Activated naive CD8-positive, alpha-beta T cell treated with anti-CD3 and anti-CD28 coated beads, Interleukin-2, amount 10 ng/mL, durations not matched to agents 7 days and 5 days (primary cell): ENCODE measurements around the gene USP32. TPM values are rescaled to one million over a fixed set of nuclear protein-coding genes. Genes with fewer than 3 reads are reported as not detected.
"Not testable (repeated sequence)": the region's sequence is repeated elsewhere in the genome, so short reads cannot be mapped to it uniquely, and the experiment has no call there.

Experiments used
- ATAC-seq: fragments of 150-1000 bp; cut with Tn5 transposase; one replicate; pipeline ENCODE4 v1.10.0; 2021; ENCODE audit warnings: low read depth, moderate library complexity
- POLR2A ChIA-PET: fragments of 350-600 bp; sonication (Branson Sonifier 250); formaldehyde crosslinking; loops from one replicate; lab custom pipeline; 2021; ENCODE audit warnings: antibody characterized with exemption; lab: Charles Lee
- DNase-seq: peaks from one replicate; pipeline ENCODE4 v3.0.0; 2021
- H3K27ac Mint-ChIP-seq: one replicate; pipeline ENCODE4 v1.8.0; 2022; ENCODE audit warnings: mild to moderate bottlenecking, mixed read lengths
- H3K27me3 Mint-ChIP-seq: one replicate; pipeline ENCODE4 v1.8.0; 2022; ENCODE audit warnings: mild to moderate bottlenecking, moderate library complexity, mixed read lengths
- H3K36me3 Mint-ChIP-seq: one replicate; pipeline ENCODE4 v1.8.0; 2021; ENCODE audit warnings: mild to moderate bottlenecking, mixed read lengths
- H3K4me1 Mint-ChIP-seq: one replicate; pipeline ENCODE4 v1.8.0; 2021; ENCODE audit warnings: mixed read lengths
- H3K4me3 Mint-ChIP-seq: one replicate; pipeline ENCODE4 v1.8.0; 2022; ENCODE audit warnings: mild to moderate bottlenecking, moderate library complexity, mixed read lengths
- H3K9me3 Mint-ChIP-seq: one replicate; pipeline ENCODE4 v1.8.0; 2021; ENCODE audit warnings: mixed read lengths
- total RNA-seq, 2 experiments: library from RNA; stranded (reverse); gene quantifications; one replicate each; pipeline ENCODE4 v1.2.3, GENCODE V29; 2021

Gene USP32
- total RNA-seq, 2 experiments from 2014 or later: 37.0 to 38.5 TPM

- Mint-ChIP-seq H3K36me3 (peaks cover 8% of the 10 kb centered on the region), H3K4me1 (peaks cover 23% of the 10 kb centered on the region), H3K4me3 (no peak overlapping the region), H3K27me3 (no peaks in the 10 kb centered on the region), H3K27ac (no peak overlapping the region), H3K9me3 (no peaks in the 10 kb centered on the region)
- DNase-seq (no peak), ATAC-seq (no peak)
- POLR2A ChIA-PET: no interaction called here
These were observed 10.0 kb downstream of the USP32 start for GRCh38 chr17:60381958-60382357.

GRCh38 chr17:60379461-60379860, 12.5 kb downstream of the USP32 start:
- ATAC-seq, DNase-seq, H3K36me3 Mint-ChIP-seq, H3K27ac Mint-ChIP-seq, H3K9me3 Mint-ChIP-seq, POLR2A ChIA-PET, H3K4me3 Mint-ChIP-seq, H3K27me3 Mint-ChIP-seq: not testable (repeated sequence)
- H3K4me1 Mint-ChIP-seq: peaks cover 13% of the 10 kb centered on the region

- DNase-seq, H3K27me3 Mint-ChIP-seq, POLR2A ChIA-PET, H3K4me1 Mint-ChIP-seq, H3K9me3 Mint-ChIP-seq, H3K27ac Mint-ChIP-seq, H3K4me3 Mint-ChIP-seq, ATAC-seq, H3K36me3 Mint-ChIP-seq: not testable (repeated sequence)
These were observed 13.7 kb downstream of the USP32 start for GRCh38 chr17:60378187-60378586.

- no peaks in the 10 kb centered on the region for H3K27me3 Mint-ChIP-seq
- ATAC-seq (no peak), DNase-seq (no peak)
- H3K4me1 Mint-ChIP-seq: peaks cover 9% of the 10 kb centered on the region
- H3K36me3 Mint-ChIP-seq: peaks cover 5% of the 10 kb centered on the region
- no peaks in the 10 kb centered on the region for H3K9me3 Mint-ChIP-seq
- H3K4me3 Mint-ChIP-seq: no peak overlapping the region
- no peak overlapping the region for H3K27ac Mint-ChIP-seq
- POLR2A ChIA-PET: interaction anchor here (0.6 kb wide), 1 partner anchor 205 kb away, joined by 4 read pairs; no protein-coding TSS in a partner anchor
These were observed 19.0 kb downstream of the USP32 start for GRCh38 chr17:60372790-60373483.

- peaks cover 11% of the 10 kb centered on the region for H3K4me1 Mint-ChIP-seq
- POLR2A ChIA-PET: interaction anchor here (0.6 kb wide), 1 partner anchor 16 kb away, joined by 5 read pairs; no protein-coding TSS in a partner anchor
- H3K9me3 Mint-ChIP-seq: no peaks in the 10 kb centered on the region
- H3K27me3 Mint-ChIP-seq: no peaks in the 10 kb centered on the region
- ATAC-seq (no peak), DNase-seq (no peak)
- peaks cover 5% of the 10 kb centered on the region for H3K36me3 Mint-ChIP-seq
- H3K4me3 Mint-ChIP-seq: no peak overlapping the region
- no peak overlapping the region for H3K27ac Mint-ChIP-seq
These were observed 20.0 kb downstream of the USP32 start for GRCh38 chr17:60371818-60372510.

- Mint-ChIP-seq H3K4me3 (no peak overlapping the region), H3K27me3 (no peaks in the 10 kb centered on the region), H3K4me1 (peaks cover 11% of the 10 kb centered on the region), H3K27ac (no peak overlapping the region), H3K36me3 (peaks cover 4% of the 10 kb centered on the region), H3K9me3 (no peaks in the 10 kb centered on the region)
- ATAC-seq (no peak), DNase-seq (no peak)
- POLR2A ChIA-PET: interaction anchor here (0.6 kb wide), 1 partner anchor 12 kb away, joined by 3 read pairs; no protein-coding TSS in a partner anchor
These were observed 20.5 kb downstream of the USP32 start for GRCh38 chr17:60371416-60371815.

- Mint-ChIP-seq H3K27me3 (no peaks in the 10 kb centered on the region), H3K4me1 (peaks cover 11% of the 10 kb centered on the region), H3K9me3 (no peaks in the 10 kb centered on the region), H3K27ac (no peak overlapping the region), H3K4me3 (no peak overlapping the region), H3K36me3 (peaks cover 4% of the 10 kb centered on the region)
- no peak for ATAC-seq
- POLR2A ChIA-PET: no interaction called here
- DNase-seq: no peak
These were observed 22.2 kb downstream of the USP32 start for GRCh38 chr17:60369727-60370126.

- ATAC-seq (no peak), DNase-seq (no peak)
- POLR2A ChIA-PET: no interaction called here
- H3K36me3 Mint-ChIP-seq: peaks cover 1% of the 10 kb centered on the region
- no peak overlapping the region for H3K27ac Mint-ChIP-seq
- peaks cover 3% of the 10 kb centered on the region for H3K4me1 Mint-ChIP-seq
- no peaks in the 10 kb centered on the region for H3K9me3 Mint-ChIP-seq
- no peak overlapping the region for H3K4me3 Mint-ChIP-seq
- H3K27me3 Mint-ChIP-seq: no peaks in the 10 kb centered on the region
These were observed 28.1 kb downstream of the USP32 start for GRCh38 chr17:60363700-60364405.

- no peaks in the 10 kb centered on the region for H3K27me3 Mint-ChIP-seq
- ATAC-seq (no peak), DNase-seq (no peak)
- H3K27ac Mint-ChIP-seq: no peak overlapping the region
- H3K4me3 Mint-ChIP-seq: no peak overlapping the region
- no peaks in the 10 kb centered on the region for H3K36me3 Mint-ChIP-seq
- peaks cover 1% of the 10 kb centered on the region for H3K4me1 Mint-ChIP-seq
- H3K9me3 Mint-ChIP-seq: no peaks in the 10 kb centered on the region
- POLR2A ChIA-PET: no interaction called here
These were observed 29.6 kb downstream of the USP32 start for GRCh38 chr17:60362329-60362728.

- Mint-ChIP-seq H3K27ac (no peak overlapping the region), H3K27me3 (no peaks in the 10 kb centered on the region), H3K36me3 (peaks cover 2% of the 10 kb centered on the region), H3K4me3 (no peak overlapping the region), H3K4me1 (peaks cover 2% of the 10 kb centered on the region), H3K9me3 (no peaks in the 10 kb centered on the region)
- DNase-seq (no peak), ATAC-seq (no peak)
- POLR2A ChIA-PET: no interaction called here
These were observed 30.0 kb downstream of the USP32 start for GRCh38 chr17:60361889-60362288.

- no peak overlapping the region for H3K27ac Mint-ChIP-seq
- H3K4me3 Mint-ChIP-seq: no peak overlapping the region
- ATAC-seq (no peak), DNase-seq (no peak)
- H3K27me3 Mint-ChIP-seq: no peaks in the 10 kb centered on the region
- H3K36me3 Mint-ChIP-seq: peaks cover 12% of the 10 kb centered on the region
- no peaks in the 10 kb centered on the region for H3K9me3 Mint-ChIP-seq
- peaks cover 20% of the 10 kb centered on the region for H3K4me1 Mint-ChIP-seq
- POLR2A ChIA-PET: interaction anchor here (0.7 kb wide), 3 partner anchors 12 to 396 kb away, joined by 3 to 6 read pairs (median 3); no protein-coding TSS in a partner anchor
These were observed 32.5 kb downstream of the USP32 start for GRCh38 chr17:60359415-60359814.

- Mint-ChIP-seq H3K27me3 (no peaks in the 10 kb centered on the region), H3K27ac (no peak overlapping the region), H3K4me3 (no peak overlapping the region), H3K4me1 (peaks cover 22% of the 10 kb centered on the region), H3K36me3 (peaks cover 12% of the 10 kb centered on the region), H3K9me3 (no peaks in the 10 kb centered on the region)
- ATAC-seq: no peak
- no peak for DNase-seq
- POLR2A ChIA-PET: interaction anchor here (0.7 kb wide), 1 partner anchor 68 kb away, joined by 6 read pairs; no protein-coding TSS in a partner anchor
These were observed 33.2 kb downstream of the USP32 start for GRCh38 chr17:60358606-60359225.

GRCh38 chr17:60356940-60357339, 35.0 kb downstream of the USP32 start:
- POLR2A ChIA-PET: no interaction called here
- H3K36me3 Mint-ChIP-seq: peaks cover 15% of the 10 kb centered on the region
- DNase-seq (no peak), ATAC-seq (no peak)
- no peaks in the 10 kb centered on the region for H3K27me3 Mint-ChIP-seq
- H3K4me3 Mint-ChIP-seq: no peak overlapping the region
- H3K27ac Mint-ChIP-seq: peak overlapping the region; percentile 25
- H3K4me1 Mint-ChIP-seq: peaks cover 22% of the 10 kb centered on the region
- no peaks in the 10 kb centered on the region for H3K9me3 Mint-ChIP-seq
